Nucleus accumbens (tissue), 56 donors: ENCODE results near the gene FAM117A.
A peak's percentile ranks its signal among the peaks of the same experiment; 100 is the strongest.
"Not testable (repeated sequence)": the region's sequence is repeated elsewhere in the genome, so short reads cannot be mapped to it uniquely, and the experiment has no call there.

ENCODE experiments used
- DNase-seq, 56 donors: peaks; one replicate each; lab custom pipeline; 2025; lab: John Stamatoyannopoulos, UW

FAM117A gene

GRCh38 chr17:49745175-49746139, 18.5 kb downstream of the FAM117A start:
- DNase-seq = no peak

- DNase-seq = no peak
Observed at GRCh38 chr17:49742166-49742638, 21.7 kb downstream of the FAM117A start.

GRCh38 chr17:49741692-49742076, 22.2 kb downstream of the FAM117A start:
- no peak for DNase-seq

GRCh38 chr17:49741009-49741691, 22.8 kb downstream of the FAM117A start:
- no peak for DNase-seq

- peak in 4 of 56 donors; percentile 4 to 19 (median 8) for DNase-seq
Observed at GRCh38 chr17:49739641-49740271, 24.2 kb downstream of the FAM117A start.

- peak in 1 of 56 donors; percentile 6 for DNase-seq
Observed at GRCh38 chr17:49738456-49739163, 25.3 kb downstream of the FAM117A start.

GRCh38 chr17:49734515-49735490, 29.1 kb downstream of the FAM117A start:
- DNase-seq = no peak

- no peak for DNase-seq
Observed at GRCh38 chr17:49731435-49731831, 32.5 kb downstream of the FAM117A start.

GRCh38 chr17:49730785-49731434, 33.0 kb downstream of the FAM117A start:
- no peak for DNase-seq

GRCh38 chr17:49730078-49730784, 33.7 kb downstream of the FAM117A start:
- DNase-seq = peak in 43 of 56 donors; percentile 5 to 76 (median 31)

- DNase-seq = no peak
Observed at GRCh38 chr17:49729069-49729468, 34.9 kb downstream of the FAM117A start.

GRCh38 chr17:49728425-49728824, 35.5 kb downstream of the FAM117A start:
- DNase-seq = no peak

GRCh38 chr17:49727380-49727779, 36.6 kb downstream of the FAM117A start:
- no peak for DNase-seq

- no peak for DNase-seq
Observed at GRCh38 chr17:49725452-49726130, 38.3 kb downstream of the FAM117A start.

GRCh38 chr17:49724552-49724951, 39.4 kb downstream of the FAM117A start:
- not testable (repeated sequence) for DNase-seq

- no peak for DNase-seq
Observed at GRCh38 chr17:49723423-49723822, 40.5 kb downstream of the FAM117A start.

- no peak for DNase-seq
Observed at GRCh38 chr17:49722066-49722465, 41.9 kb downstream of the FAM117A start.
